ENCODE measurements around the gene PAM. TPM values are rescaled to one million over a fixed set of nuclear protein-coding genes. Genes with fewer than 3 reads are reported as not detected.

Gene PAM
- total RNA-seq, 1 donor from 2014 or later, result 267 TPM

DNA sequence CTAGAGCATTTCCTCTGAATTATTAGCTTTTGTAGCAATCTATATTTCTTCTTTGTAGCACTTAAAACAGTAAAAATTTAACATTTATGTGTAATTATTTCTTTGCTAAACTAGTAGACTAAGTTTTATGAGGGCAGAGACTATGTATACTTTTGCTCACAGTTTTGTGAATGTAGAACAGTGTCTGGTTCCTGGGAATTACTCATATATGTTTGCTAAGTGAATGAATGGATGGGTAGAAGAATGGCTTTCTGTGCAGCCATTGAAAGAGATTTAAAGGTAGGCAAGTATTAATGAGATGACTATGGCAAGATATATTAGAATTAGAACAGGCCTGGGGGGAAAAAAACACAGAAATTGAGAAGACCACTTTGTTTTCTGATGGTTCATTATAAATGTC is 140.1 kb downstream of the PAM start:
- Mint-ChIP-seq H3K36me3 (ENCODE audit: unreplicated experiment) (peaks cover 7% of the 10 kb centered on the region), H3K4me1 (ENCODE audit: unreplicated experiment) (peaks cover 9% of the 10 kb centered on the region), H3K9me3 (ENCODE audit: unreplicated experiment) (no peaks in the 10 kb centered on the region), H3K27ac (ENCODE audit: unreplicated experiment) (no peak overlapping the region), H3K4me3 (ENCODE audit: unreplicated experiment) (no peak overlapping the region), H3K27me3 (ENCODE audit: unreplicated experiment) (no peaks in the 10 kb centered on the region)
- TF ChIP-seq, protein P1, sequence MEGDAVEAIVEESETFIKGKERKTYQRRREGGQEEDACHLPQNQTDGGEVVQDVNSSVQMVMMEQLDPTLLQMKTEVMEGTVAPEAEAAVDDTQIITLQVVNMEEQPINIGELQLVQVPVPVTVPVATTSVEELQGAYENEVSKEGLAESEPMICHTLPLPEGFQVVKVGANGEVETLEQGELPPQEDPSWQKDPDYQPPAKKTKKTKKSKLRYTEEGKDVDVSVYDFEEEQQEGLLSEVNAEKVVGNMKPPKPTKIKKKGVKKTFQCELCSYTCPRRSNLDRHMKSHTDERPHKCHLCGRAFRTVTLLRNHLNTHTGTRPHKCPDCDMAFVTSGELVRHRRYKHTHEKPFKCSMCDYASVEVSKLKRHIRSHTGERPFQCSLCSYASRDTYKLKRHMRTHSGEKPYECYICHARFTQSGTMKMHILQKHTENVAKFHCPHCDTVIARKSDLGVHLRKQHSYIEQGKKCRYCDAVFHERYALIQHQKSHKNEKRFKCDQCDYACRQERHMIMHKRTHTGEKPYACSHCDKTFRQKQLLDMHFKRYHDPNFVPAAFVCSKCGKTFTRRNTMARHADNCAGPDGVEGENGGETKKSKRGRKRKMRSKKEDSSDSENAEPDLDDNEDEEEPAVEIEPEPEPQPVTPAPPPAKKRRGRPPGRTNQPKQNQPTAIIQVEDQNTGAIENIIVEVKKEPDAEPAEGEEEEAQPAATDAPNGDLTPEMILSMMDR (IDR thresholded peaks at IDR 0.05), result no peak
- no peak for DNase-seq (ENCODE audit: extremely low spot score, unreplicated experiment)

DNA sequence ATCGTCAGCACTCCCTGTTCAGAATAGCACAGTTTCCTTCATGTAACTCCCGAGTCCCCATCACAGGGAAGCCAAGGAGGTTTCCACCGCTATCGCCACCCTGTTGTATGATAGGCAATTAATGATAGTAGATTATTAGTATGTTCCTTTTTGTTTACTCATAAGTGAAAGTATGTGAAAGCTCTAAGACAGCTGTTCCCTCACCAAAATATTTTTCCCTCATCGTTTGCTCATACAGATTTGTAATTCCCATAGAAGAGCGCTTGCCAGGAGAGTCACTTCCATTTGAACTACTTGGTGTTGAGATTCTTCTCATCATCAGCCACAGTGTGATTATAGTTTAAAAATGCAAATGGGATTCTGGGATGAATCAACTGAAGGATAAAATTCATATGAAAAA is 140.9 kb downstream of the PAM start:
- Mint-ChIP-seq H3K4me3 (ENCODE audit: unreplicated experiment) (no peak overlapping the region), H3K27ac (ENCODE audit: unreplicated experiment) (no peak overlapping the region), H3K27me3 (ENCODE audit: unreplicated experiment) (no peaks in the 10 kb centered on the region), H3K36me3 (ENCODE audit: unreplicated experiment) (peaks cover 7% of the 10 kb centered on the region), H3K9me3 (ENCODE audit: unreplicated experiment) (no peaks in the 10 kb centered on the region), H3K4me1 (ENCODE audit: unreplicated experiment) (peaks cover 7% of the 10 kb centered on the region)
- DNase-seq (ENCODE audit: extremely low spot score, unreplicated experiment), result no peak
- TF ChIP-seq, protein P1 (IDR thresholded peaks at IDR 0.05), result no peak

DNA sequence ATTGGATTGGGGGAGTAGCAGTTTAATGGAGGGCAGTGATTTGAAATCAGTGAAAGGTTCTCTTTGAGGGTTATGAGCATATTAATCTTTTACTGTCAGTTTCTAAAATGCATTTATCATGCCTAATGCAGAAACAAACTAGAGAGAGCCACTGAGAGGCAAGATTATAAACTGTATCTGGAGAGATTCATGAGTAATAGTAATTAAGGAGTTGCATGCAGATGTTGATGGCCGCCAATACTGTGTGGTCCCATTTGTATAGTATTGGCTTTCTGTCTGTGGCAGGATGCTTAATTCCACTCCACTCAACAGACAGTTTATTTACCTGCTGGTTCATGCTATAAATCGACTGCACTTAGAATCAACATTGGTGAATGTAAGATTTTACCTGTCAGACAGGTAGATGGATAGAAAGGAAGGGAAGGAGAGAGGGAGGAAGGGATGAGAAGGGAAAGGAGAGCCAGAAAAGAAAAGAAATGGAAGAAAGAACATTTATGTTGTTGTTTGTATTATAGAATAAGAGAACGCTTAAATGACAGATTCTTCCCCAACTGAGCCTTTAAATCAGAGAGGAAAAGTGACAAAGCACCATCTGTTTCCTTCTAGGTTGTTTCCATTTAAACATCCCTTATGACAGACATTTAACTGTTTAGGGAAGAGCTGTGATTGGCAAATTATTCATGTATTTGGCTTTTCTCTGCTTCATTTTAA is 146.5 kb downstream of the PAM start:
- Mint-ChIP-seq H3K9me3 (ENCODE audit: unreplicated experiment) (no peaks in the 10 kb centered on the region), H3K36me3 (ENCODE audit: unreplicated experiment) (peaks cover 8% of the 10 kb centered on the region), H3K27ac (ENCODE audit: unreplicated experiment) (peak overlapping the region; percentile 19), H3K4me1 (ENCODE audit: unreplicated experiment) (peaks cover 28% of the 10 kb centered on the region), H3K27me3 (ENCODE audit: unreplicated experiment) (no peaks in the 10 kb centered on the region), H3K4me3 (ENCODE audit: unreplicated experiment) (no peak overlapping the region)
- TF ChIP-seq, protein P1 (IDR thresholded peaks at IDR 0.05), result no peak
- no peak for DNase-seq (ENCODE audit: extremely low spot score, unreplicated experiment)

DNA sequence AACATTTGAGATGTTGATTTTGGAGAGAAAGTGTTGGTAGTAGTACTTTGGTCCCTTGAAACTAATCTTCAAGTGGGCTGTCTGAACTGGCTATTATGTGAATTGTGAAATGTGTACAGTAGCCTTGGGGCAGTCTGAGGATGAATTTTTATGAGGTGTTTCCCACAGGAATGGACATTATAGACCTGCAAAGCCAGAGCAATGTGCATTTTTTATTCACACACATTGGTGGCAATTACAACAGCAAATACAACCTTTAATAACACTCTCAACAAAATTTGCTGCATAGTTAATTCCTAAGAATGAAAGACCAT is 147.0 kb downstream of the PAM start:
- Mint-ChIP-seq H3K4me3 (ENCODE audit: unreplicated experiment) (no peak overlapping the region), H3K4me1 (ENCODE audit: unreplicated experiment) (peaks cover 28% of the 10 kb centered on the region), H3K27me3 (ENCODE audit: unreplicated experiment) (no peaks in the 10 kb centered on the region), H3K36me3 (ENCODE audit: unreplicated experiment) (peaks cover 13% of the 10 kb centered on the region), H3K27ac (ENCODE audit: unreplicated experiment) (peak overlapping the region; percentile 19), H3K9me3 (ENCODE audit: unreplicated experiment) (no peaks in the 10 kb centered on the region)
- TF ChIP-seq, protein P1 (IDR thresholded peaks at IDR 0.05), result no peak
- DNase-seq (ENCODE audit: extremely low spot score, unreplicated experiment), result no peak

DNA sequence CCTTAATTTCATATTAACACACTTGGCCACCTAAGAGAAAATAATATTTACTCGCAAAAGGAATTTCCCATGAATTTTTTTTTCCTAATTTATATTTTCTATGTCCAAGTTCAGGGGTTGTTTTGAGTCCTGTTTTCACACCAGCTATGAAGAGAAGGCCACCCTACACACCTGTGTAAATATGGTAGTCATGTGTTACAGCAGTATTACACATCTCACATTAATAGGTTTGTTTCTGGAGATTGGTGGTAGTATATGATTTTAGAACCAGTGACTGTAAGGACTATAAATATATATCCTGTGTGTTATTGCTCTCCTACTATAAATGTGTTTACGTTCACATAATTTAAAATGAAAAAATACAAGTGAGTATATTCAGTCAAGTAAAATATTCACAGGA is 147.5 kb downstream of the PAM start:
- DNase-seq (ENCODE audit: extremely low spot score, unreplicated experiment), result no peak
- H3K27me3 Mint-ChIP-seq (ENCODE audit: unreplicated experiment), result no peaks in the 10 kb centered on the region
- peaks cover 28% of the 10 kb centered on the region for H3K4me1 Mint-ChIP-seq (ENCODE audit: unreplicated experiment)
- no peak overlapping the region for H3K27ac Mint-ChIP-seq (ENCODE audit: unreplicated experiment)
- peaks cover 11% of the 10 kb centered on the region for H3K36me3 Mint-ChIP-seq (ENCODE audit: unreplicated experiment)
- H3K4me3 Mint-ChIP-seq (ENCODE audit: unreplicated experiment), result no peak overlapping the region
- no peaks in the 10 kb centered on the region for H3K9me3 Mint-ChIP-seq (ENCODE audit: unreplicated experiment)
- TF ChIP-seq, protein P1 (IDR thresholded peaks at IDR 0.05), result no peak
